SK-N-SH (cell line): ENCODE measurements around the gene AP2S1. TPM values are rescaled to one million over a fixed set of nuclear protein-coding genes. Genes with fewer than 3 reads are reported as not detected.

Experiments used
- CTCF ChIA-PET: fragments of 300-600, 350-600 bp; formaldehyde crosslinking; extraction: SDS; loops from one replicate; lab custom pipeline; 2021; lab: Yijun Ruan, JAX
- POLR2A ChIA-PET: fragments of 350-600 bp; sonication (Branson Sonifier 250); formaldehyde crosslinking; extraction: SDS; loops from one replicate; lab custom pipeline; 2020; ENCODE audit warnings: antibody characterized with exemption, inconsistent platforms; lab: Yijun Ruan, JAX
- DNase-seq: peaks from one replicate; pipeline ENCODE4 v3.0.0; 2012
- H2AFZ ChIP-seq: fragments of 200-600 bp; sonication (generic); 2 replicates; pipeline ENCODE4 v1.8.1; 2016; ENCODE audit warnings: antibody characterized with exemption, mild to moderate bottlenecking, low read depth
- H3F3A ChIP-seq: fragments of 200-600 bp; sonication (generic); replicated peaks from 2 replicates; pipeline ENCODE3; 2016; ENCODE audit warnings: antibody characterized with exemption, mild to moderate bottlenecking; ENCODE audit not compliant: insufficient read depth
- H3K27ac ChIP-seq, 2 experiments: fragments of 200-500 bp in 1 of 2; fragments of 200-600 bp in 1 of 2; sonication (Bioruptor generic) in 1 of 2; sonication (generic), shearing (Covaris generic) in 1 of 2; 2 replicates each; pipeline versions ENCODE4 v1.5.1 to v1.6.1; 2014 to 2016; ENCODE audit warnings: low read depth in 2 of 2, inconsistent platforms in 1 of 2, low read length in 1 of 2, mild to moderate bottlenecking in 1 of 2, mixed read lengths in 1 of 2
- H3K27me3 ChIP-seq: fragments of 200-600 bp; sonication (generic), shearing (Covaris generic); 2 replicates; pipeline ENCODE4 v1.6.1; 2016; ENCODE audit warnings: mixed run types; ENCODE audit not compliant: insufficient read depth
- H3K36me3 ChIP-seq, 2 experiments: fragments of 200-500 bp in 1 of 2; fragments of 200-600 bp in 1 of 2; sonication (Bioruptor generic) in 1 of 2; sonication (generic) in 1 of 2; replicated peaks in 1 of 2; 2 replicates each; pipeline versions ENCODE3 to v1.5.1; 2014 to 2016; ENCODE audit warnings: low read length in 1 of 2, mild to moderate bottlenecking in 1 of 2; ENCODE audit not compliant: insufficient read depth in 2 of 2, control insufficient read depth in 1 of 2
- H3K4me1 ChIP-seq, 2 experiments: fragments of 200-500 bp in 1 of 2; fragments of 200-600 bp in 1 of 2; sonication (Bioruptor generic) in 1 of 2; sonication (generic), shearing (Covaris generic) in 1 of 2; 2 replicates each; pipeline versions ENCODE4 v1.5.1 to v1.6.1; 2014 to 2016; ENCODE audit warnings: low read depth in 1 of 2, low read length in 1 of 2, mixed run types in 1 of 2; ENCODE audit not compliant: insufficient read depth in 2 of 2, control insufficient read depth in 1 of 2
- H3K4me2 ChIP-seq: fragments of 200-600 bp; sonication (generic), shearing (Covaris generic); 2 replicates; pipeline ENCODE4 v1.6.1; 2017; ENCODE audit warnings: mixed run types
- H3K4me3 ChIP-seq, 2 experiments: fragments of 200-500 bp in 1 of 2; fragments of 200-600 bp in 1 of 2; sonication (Bioruptor generic) in 1 of 2; sonication (generic), shearing (Covaris generic) in 1 of 2; 2 replicates each; pipeline versions ENCODE4 v1.5.1 to v1.8.1; 2014 to 2016; ENCODE audit warnings: low read depth in 2 of 2, inconsistent platforms in 1 of 2, low read length in 1 of 2, mild to moderate bottlenecking in 1 of 2, mixed read lengths in 1 of 2, moderate library complexity in 1 of 2
- H3K79me2 ChIP-seq: fragments of 200-600 bp; sonication (generic); 2 replicates; pipeline ENCODE4 v1.8.1; 2017; ENCODE audit warnings: mild to moderate bottlenecking; ENCODE audit not compliant: insufficient read depth
- H3K9ac ChIP-seq: fragments of 200-600 bp; sonication (generic); 2 replicates; pipeline ENCODE4 v1.6.1; 2017; ENCODE audit warnings: mixed run types
- H3K9me2 ChIP-seq: fragments of 200-600 bp; sonication (generic); 2 replicates; pipeline ENCODE4 v1.6.1; 2017; ENCODE audit warnings: mixed run types
- H3K9me3 ChIP-seq: fragments of 200-600 bp; sonication (generic); 2 replicates; pipeline ENCODE4 v1.6.1; 2017; ENCODE audit warnings: mixed run types, mild to moderate bottlenecking, moderate library complexity
- H4K20me1 ChIP-seq: fragments of 200-600 bp; sonication (generic); 2 replicates; pipeline ENCODE4 v1.6.1; 2017; ENCODE audit warnings: mild to moderate bottlenecking, mixed run types; ENCODE audit not compliant: insufficient read depth
- ELF1 ChIP-seq: IDR thresholded peaks from 2 replicates; pipeline ENCODE4 v1.4.0; 2012
- EZH2phosphoT487 ChIP-seq: fragments of 200-600 bp; sonication (generic); IDR thresholded peaks from 2 replicates; pipeline ENCODE4 v1.6.1; 2017; ENCODE audit warnings: low read depth, mixed run types, mild to moderate bottlenecking, antibody characterized with exemption, moderate library complexity, borderline replicate concordance
- FOSL2 ChIP-seq: IDR thresholded peaks from 2 replicates; pipeline ENCODE4 v1.4.0; 2012; ENCODE audit warnings: low read depth, mild to moderate bottlenecking, moderate library complexity, borderline replicate concordance
- FOXJ3 ChIP-seq: sonication (generic); formaldehyde crosslinking; IDR thresholded peaks from 2 replicates; pipeline ENCODE4 v1.5.1; 2020; ENCODE audit warnings: mild to moderate bottlenecking, missing genetic modification reagents
- FOXM1 ChIP-seq: IDR thresholded peaks from 2 replicates; pipeline ENCODE4 v1.4.0; 2012; ENCODE audit warnings: low read depth, mild to moderate bottlenecking
- GABPA ChIP-seq: IDR thresholded peaks from 2 replicates; pipeline ENCODE4 v1.4.0; 2012; ENCODE audit warnings: low read depth, mild to moderate bottlenecking
- GATA2 ChIP-seq: sonication (generic); formaldehyde crosslinking; IDR thresholded peaks from 2 replicates; pipeline ENCODE4 v1.5.0; 2020; ENCODE audit warnings: mild to moderate bottlenecking, missing genetic modification reagents
- RCOR1 ChIP-seq: fragments of 150-350 bp; IDR thresholded peaks from 2 replicates; pipeline ENCODE4 v1.6.1; 2017; ENCODE audit warnings: antibody characterized with exemption, low read length
- RXRA ChIP-seq: IDR thresholded peaks from 2 replicates; pipeline ENCODE4 v1.4.0; 2012; ENCODE audit warnings: low read depth, mild to moderate bottlenecking, borderline replicate concordance
- TEAD4 ChIP-seq: IDR thresholded peaks from 2 replicates; pipeline ENCODE4 v1.4.0; 2012; ENCODE audit warnings: mild to moderate bottlenecking, borderline replicate concordance; ENCODE audit not compliant: insufficient read depth
- WGBS: methylation state at CpG from one replicate; pipeline ENCODE4 v1.1.6; 2017; ENCODE audit warnings: low lambda C conversion rate; 5-methylcytosine and 5-hydroxymethylcytosine counted together
- polyA plus RNA-seq, 3 experiments: library from polyadenylated mRNA; depleted of rRNA; stranded (reverse); fragments of >200 nt; gene quantifications; 2 replicates each; pipeline ENCODE4 v1.2.3, GENCODE V29; 2012
- TF ChIP-seq, protein P1 (sequence below): IDR thresholded peaks from 2 replicates; pipeline ENCODE4 v1.6.1; 2012; ENCODE audit warnings: mild to moderate bottlenecking, low read depth, low read length, moderate library complexity
- TF ChIP-seq, protein P2 (sequence below): IDR thresholded peaks from 2 replicates; pipeline ENCODE4; 2012
- TF ChIP-seq, protein P3 (sequence below): IDR thresholded peaks from 2 replicates; pipeline ENCODE4 v1.4.0; 2012; ENCODE audit warnings: low read depth, borderline replicate concordance
- TF ChIP-seq, protein P4 (sequence below): IDR thresholded peaks from 2 replicates; pipeline ENCODE4 v1.4.0; 2012; ENCODE audit warnings: low read depth
- TF ChIP-seq, protein P5 (sequence below): fragments of 150-350 bp; IDR thresholded peaks from 2 replicates; pipeline ENCODE4 v1.6.1; 2016; ENCODE audit warnings: mild to moderate bottlenecking, low read depth, low read length
- TF ChIP-seq, protein P6 (sequence below): fragments of 150-350 bp; IDR thresholded peaks from 2 replicates; pipeline ENCODE4 v1.6.1; 2017; ENCODE audit warnings: antibody characterized with exemption, low read length, low read depth, borderline replicate concordance
- TF ChIP-seq, protein P7 (sequence below): fragments of 200-600 bp; sonication (generic); IDR thresholded peaks from 2 replicates; pipeline ENCODE4 v1.6.1; 2017; ENCODE audit warnings: antibody characterized with exemption, mild to moderate bottlenecking, moderate library complexity

The AP2S1 gene
- polyA plus RNA-seq, 1 of the 3 experiments (the other 2 are of a cell fraction): 565 TPM

DNA sequence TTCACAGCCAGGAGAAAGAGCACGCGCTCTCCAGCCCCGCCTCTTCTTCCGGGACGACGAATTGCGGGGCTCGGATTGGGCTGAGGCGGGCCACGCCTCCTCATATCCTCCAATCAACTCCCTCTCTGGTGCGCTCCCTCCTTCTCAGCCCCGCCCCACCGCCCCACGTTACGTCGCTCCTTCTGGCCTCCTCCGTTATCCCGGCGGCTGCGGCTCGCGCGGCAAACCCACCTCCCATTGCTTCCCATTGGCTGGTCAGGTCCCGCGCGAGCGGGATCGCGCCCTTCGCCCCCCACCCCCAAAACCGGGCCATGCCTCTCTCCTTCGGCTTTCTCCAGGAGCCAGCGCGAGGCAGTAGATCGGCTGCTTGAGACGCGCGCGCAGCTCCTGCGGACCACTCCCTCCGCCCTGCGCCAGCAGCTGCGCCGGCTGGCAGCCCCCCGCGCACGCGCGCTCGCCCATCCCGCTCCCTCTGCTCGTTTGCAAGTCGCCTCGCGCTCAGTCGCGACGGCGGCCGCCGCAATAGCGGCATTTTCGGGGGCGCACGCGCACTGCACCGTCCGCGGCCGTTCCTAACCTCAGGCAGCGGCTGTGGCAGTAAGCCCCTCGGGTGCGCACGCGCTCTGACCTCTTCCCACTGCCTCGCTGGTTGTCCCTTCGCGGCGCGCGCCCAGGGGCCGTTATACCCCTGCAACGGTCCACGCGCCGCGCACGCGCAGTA, 9.6 kb upstream of the AP2S1 start (continued):
- TF ChIP-seq, protein P1, sequence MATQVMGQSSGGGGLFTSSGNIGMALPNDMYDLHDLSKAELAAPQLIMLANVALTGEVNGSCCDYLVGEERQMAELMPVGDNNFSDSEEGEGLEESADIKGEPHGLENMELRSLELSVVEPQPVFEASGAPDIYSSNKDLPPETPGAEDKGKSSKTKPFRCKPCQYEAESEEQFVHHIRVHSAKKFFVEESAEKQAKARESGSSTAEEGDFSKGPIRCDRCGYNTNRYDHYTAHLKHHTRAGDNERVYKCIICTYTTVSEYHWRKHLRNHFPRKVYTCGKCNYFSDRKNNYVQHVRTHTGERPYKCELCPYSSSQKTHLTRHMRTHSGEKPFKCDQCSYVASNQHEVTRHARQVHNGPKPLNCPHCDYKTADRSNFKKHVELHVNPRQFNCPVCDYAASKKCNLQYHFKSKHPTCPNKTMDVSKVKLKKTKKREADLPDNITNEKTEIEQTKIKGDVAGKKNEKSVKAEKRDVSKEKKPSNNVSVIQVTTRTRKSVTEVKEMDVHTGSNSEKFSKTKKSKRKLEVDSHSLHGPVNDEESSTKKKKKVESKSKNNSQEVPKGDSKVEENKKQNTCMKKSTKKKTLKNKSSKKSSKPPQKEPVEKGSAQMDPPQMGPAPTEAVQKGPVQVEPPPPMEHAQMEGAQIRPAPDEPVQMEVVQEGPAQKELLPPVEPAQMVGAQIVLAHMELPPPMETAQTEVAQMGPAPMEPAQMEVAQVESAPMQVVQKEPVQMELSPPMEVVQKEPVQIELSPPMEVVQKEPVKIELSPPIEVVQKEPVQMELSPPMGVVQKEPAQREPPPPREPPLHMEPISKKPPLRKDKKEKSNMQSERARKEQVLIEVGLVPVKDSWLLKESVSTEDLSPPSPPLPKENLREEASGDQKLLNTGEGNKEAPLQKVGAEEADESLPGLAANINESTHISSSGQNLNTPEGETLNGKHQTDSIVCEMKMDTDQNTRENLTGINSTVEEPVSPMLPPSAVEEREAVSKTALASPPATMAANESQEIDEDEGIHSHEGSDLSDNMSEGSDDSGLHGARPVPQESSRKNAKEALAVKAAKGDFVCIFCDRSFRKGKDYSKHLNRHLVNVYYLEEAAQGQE: no peak
- TF ChIP-seq, protein P2, sequence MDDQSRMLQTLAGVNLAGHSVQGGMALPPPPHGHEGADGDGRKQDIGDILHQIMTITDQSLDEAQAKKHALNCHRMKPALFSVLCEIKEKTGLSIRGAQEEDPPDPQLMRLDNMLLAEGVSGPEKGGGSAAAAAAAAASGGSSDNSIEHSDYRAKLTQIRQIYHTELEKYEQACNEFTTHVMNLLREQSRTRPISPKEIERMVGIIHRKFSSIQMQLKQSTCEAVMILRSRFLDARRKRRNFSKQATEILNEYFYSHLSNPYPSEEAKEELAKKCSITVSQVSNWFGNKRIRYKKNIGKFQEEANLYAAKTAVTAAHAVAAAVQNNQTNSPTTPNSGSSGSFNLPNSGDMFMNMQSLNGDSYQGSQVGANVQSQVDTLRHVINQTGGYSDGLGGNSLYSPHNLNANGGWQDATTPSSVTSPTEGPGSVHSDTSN: no peak
- no peak for TF ChIP-seq RXRA
- no peak for TF ChIP-seq RCOR1
- TF ChIP-seq, protein P3, sequence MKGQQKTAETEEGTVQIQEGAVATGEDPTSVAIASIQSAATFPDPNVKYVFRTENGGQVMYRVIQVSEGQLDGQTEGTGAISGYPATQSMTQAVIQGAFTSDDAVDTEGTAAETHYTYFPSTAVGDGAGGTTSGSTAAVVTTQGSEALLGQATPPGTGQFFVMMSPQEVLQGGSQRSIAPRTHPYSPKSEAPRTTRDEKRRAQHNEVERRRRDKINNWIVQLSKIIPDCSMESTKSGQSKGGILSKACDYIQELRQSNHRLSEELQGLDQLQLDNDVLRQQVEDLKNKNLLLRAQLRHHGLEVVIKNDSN: no peak
- no peak for TF ChIP-seq GATA2 (CRISPR knock-in tag)

DNA sequence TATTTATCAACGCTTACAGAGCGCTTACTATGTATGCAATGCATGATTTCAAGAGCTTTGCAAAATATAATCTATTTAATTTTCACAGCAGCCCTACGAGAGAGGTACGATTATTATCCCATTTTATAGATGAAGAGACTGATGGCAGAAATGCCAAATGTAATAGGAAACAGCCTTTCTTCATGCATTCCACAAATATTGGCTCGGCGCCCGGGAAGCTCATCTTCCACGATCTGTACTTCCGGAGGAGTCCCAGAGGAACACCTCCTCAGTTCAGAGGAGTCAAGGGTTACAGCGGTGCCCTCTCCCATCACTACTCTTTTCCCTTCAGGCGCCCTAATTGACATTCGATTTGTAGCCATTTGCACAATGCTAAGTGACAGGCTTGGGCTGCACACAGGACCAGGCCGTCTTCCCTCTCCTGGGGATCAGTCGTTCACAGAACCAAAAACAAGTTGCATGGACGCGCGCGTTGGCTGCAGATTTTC, 9.0 kb upstream of the AP2S1 start:
- Histone ChIP-seq H3F3A (peaks cover 23% of the 10 kb centered on the region), H3K27ac (peak overlapping the region; percentile 83 to 96; a peak in 3 of 4 replicates), H3K9me2 (no peaks in the 10 kb centered on the region), H4K20me1 (peaks cover 32% of the 10 kb centered on the region), H3K27me3 (no peaks in the 10 kb centered on the region), H3K9me3 (no peaks in the 10 kb centered on the region), H3K36me3 (no peaks in the 10 kb centered on the region), H3K79me2 (peaks cover 38% of the 10 kb centered on the region), H3K9ac (peak overlapping the region; percentile 35; the same call in 1 of the 2 replicates), H2AFZ (peak overlapping the region; percentile 52; the same call in 1 of the 2 replicates), H3K4me1 (peaks cover 0 to 32% of the 10 kb centered on the region in 2 experiments; a peak in 3 of 4 replicates), H3K4me2 (peak overlapping the region; percentile 89), H3K4me3 (peak overlapping the region; percentile 45 to 77)
- WGBS: 5% methylated on average over 18 of the region's 18 CpGs
- POLR2A ChIA-PET: interaction anchor here (0.9 kb wide), 1 partner anchor 94 kb away, joined by 4 read pairs; no protein-coding TSS in a partner anchor
- peak; percentile 58 for DNase-seq
- CTCF ChIA-PET: interaction anchor here (1.1 to 10.2 kb wide), 5 partner anchors 19 to 153 kb away, joined by 3 to 126 read pairs (median 4); no protein-coding TSS in a partner anchor
- TF ChIP-seq GABPA: no peak
- TF ChIP-seq, protein P3: no peak
- TF ChIP-seq FOSL2: no peak
- TF ChIP-seq ELF1: no peak
- TF ChIP-seq FOXM1: no peak
- TF ChIP-seq GATA2 (CRISPR knock-in tag): no peak
- TF ChIP-seq TEAD4: 0 out of 2 replicates have a peak, but pooled peaks have one; percentile 35
- TF ChIP-seq FOXJ3: no peak
- TF ChIP-seq EZH2phosphoT487: no peak
- TF ChIP-seq, protein P4, sequence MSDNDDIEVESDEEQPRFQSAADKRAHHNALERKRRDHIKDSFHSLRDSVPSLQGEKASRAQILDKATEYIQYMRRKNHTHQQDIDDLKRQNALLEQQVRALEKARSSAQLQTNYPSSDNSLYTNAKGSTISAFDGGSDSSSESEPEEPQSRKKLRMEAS: no peak
- TF ChIP-seq, protein P5, sequence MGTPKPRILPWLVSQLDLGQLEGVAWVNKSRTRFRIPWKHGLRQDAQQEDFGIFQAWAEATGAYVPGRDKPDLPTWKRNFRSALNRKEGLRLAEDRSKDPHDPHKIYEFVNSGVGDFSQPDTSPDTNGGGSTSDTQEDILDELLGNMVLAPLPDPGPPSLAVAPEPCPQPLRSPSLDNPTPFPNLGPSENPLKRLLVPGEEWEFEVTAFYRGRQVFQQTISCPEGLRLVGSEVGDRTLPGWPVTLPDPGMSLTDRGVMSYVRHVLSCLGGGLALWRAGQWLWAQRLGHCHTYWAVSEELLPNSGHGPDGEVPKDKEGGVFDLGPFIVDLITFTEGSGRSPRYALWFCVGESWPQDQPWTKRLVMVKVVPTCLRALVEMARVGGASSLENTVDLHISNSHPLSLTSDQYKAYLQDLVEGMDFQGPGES: no peak
- TF ChIP-seq, protein P6, sequence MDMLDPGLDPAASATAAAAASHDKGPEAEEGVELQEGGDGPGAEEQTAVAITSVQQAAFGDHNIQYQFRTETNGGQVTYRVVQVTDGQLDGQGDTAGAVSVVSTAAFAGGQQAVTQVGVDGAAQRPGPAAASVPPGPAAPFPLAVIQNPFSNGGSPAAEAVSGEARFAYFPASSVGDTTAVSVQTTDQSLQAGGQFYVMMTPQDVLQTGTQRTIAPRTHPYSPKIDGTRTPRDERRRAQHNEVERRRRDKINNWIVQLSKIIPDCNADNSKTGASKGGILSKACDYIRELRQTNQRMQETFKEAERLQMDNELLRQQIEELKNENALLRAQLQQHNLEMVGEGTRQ: no peak
- peak; percentile 71; the same call in 1 of the 2 replicates for TF ChIP-seq RCOR1
- TF ChIP-seq, protein P7, sequence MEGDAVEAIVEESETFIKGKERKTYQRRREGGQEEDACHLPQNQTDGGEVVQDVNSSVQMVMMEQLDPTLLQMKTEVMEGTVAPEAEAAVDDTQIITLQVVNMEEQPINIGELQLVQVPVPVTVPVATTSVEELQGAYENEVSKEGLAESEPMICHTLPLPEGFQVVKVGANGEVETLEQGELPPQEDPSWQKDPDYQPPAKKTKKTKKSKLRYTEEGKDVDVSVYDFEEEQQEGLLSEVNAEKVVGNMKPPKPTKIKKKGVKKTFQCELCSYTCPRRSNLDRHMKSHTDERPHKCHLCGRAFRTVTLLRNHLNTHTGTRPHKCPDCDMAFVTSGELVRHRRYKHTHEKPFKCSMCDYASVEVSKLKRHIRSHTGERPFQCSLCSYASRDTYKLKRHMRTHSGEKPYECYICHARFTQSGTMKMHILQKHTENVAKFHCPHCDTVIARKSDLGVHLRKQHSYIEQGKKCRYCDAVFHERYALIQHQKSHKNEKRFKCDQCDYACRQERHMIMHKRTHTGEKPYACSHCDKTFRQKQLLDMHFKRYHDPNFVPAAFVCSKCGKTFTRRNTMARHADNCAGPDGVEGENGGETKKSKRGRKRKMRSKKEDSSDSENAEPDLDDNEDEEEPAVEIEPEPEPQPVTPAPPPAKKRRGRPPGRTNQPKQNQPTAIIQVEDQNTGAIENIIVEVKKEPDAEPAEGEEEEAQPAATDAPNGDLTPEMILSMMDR: no peak
